ENCODE data around the gene LILRA1.
"Not testable (repeated sequence)": the region's sequence is repeated elsewhere in the genome, so short reads cannot be mapped to it uniquely, and the experiment has no call there.

Gene LILRA1

GRCh38 chr19:54586397-54586796 is 7.0 kb upstream of the LILRA1 start:
- TF ChIP-seq CTCF (IDR thresholded peaks at IDR 0.05; ENCODE audit: insufficient read depth, low read depth, low read length, missing control alignments): no peak
- H3K4me3 ChIP-seq (ENCODE audit: low read depth, low read length): no peak overlapping the region
- DNase-seq (ENCODE audit: low read depth): no peak

- H3K4me3 ChIP-seq (ENCODE audit: low read depth, low read length): no peak overlapping the region
- TF ChIP-seq CTCF (IDR thresholded peaks at IDR 0.05; ENCODE audit: insufficient read depth, low read depth, low read length, missing control alignments): no peak
- no peak for DNase-seq (ENCODE audit: low read depth)
Measured at GRCh38 chr19:54587026-54587425, 6.4 kb upstream of the LILRA1 start.

- H3K4me3 ChIP-seq (ENCODE audit: low read depth, low read length); DNase-seq (ENCODE audit: low read depth): not testable (repeated sequence)
Measured at GRCh38 chr19:54593931-54594626, 647 bp downstream of the LILRA1 start.

- no peak for TF ChIP-seq CTCF (IDR thresholded peaks at IDR 0.05; ENCODE audit: insufficient read depth, low read depth, low read length, missing control alignments)
- H3K4me3 ChIP-seq (ENCODE audit: low read depth, low read length): no peak overlapping the region
- DNase-seq (ENCODE audit: low read depth): no peak
Measured at GRCh38 chr19:54594737-54595136, 1.3 kb downstream of the LILRA1 start.

GRCh38 chr19:54595680-54596436 is 2.4 kb downstream of the LILRA1 start:
- H3K4me3 ChIP-seq (ENCODE audit: low read depth, low read length): not testable (repeated sequence)

GRCh38 chr19:54600212-54600611 is 6.8 kb downstream of the LILRA1 start:
- H3K4me3 ChIP-seq (ENCODE audit: low read depth, low read length): no peak overlapping the region

More at GRCh38 chr19:54595680-54596436, 2.4 kb downstream of the LILRA1 start:
- not testable (repeated sequence) for DNase-seq (ENCODE audit: low read depth)

GRCh38 chr19:54606230-54606629 is 12.8 kb downstream of the LILRA1 start:
- H3K4me3 ChIP-seq (ENCODE audit: low read depth, low read length): no peak overlapping the region
- DNase-seq (ENCODE audit: low read depth): peak; percentile 49
- TF ChIP-seq CTCF (IDR thresholded peaks at IDR 0.05; ENCODE audit: insufficient read depth, low read depth, low read length, missing control alignments): no peak

More at GRCh38 chr19:54600212-54600611, 6.8 kb downstream of the LILRA1 start:
- no peak for TF ChIP-seq CTCF (IDR thresholded peaks at IDR 0.05; ENCODE audit: insufficient read depth, low read depth, low read length, missing control alignments)
- no peak for DNase-seq (ENCODE audit: low read depth)
